HCT116 (cell line): ENCODE results near the gene GAB2. TPM values are rescaled to one million over a fixed set of nuclear protein-coding genes. Genes with fewer than 3 reads are reported as not detected.

Experiments
- ATAC-seq: fragments of 200-7000 bp; cut with Tn5 transposase; 2 replicates; pipeline ENCODE4 v1.9.1; 2020; ENCODE audit warnings: mild to moderate bottlenecking, moderate library complexity
- BruUV-seq: library from RNA; stranded (reverse); fragments of 400-500 nt; replicated peaks from 2 replicates; lab custom pipeline; 2021; lab: Mats Ljungman, UMichigan
- CTCF ChIA-PET: fragments of 300-600 bp; sonication (Branson Sonifier 250); formaldehyde crosslinking; loops from one replicate; lab custom pipeline; 2021; ENCODE audit warnings: antibody characterized with exemption; lab: Charles Lee
- POLR2A ChIA-PET: fragments of 300-600, 350-600 bp; sonication (Branson Sonifier 250); formaldehyde crosslinking; loops from one replicate; lab custom pipeline; 2021; ENCODE audit warnings: antibody characterized with exemption; lab: Charles Lee
- RAD21 ChIA-PET, 2 experiments: fragments of 300-600 bp; sonication (Branson Sonifier 250); formaldehyde crosslinking; loops; one replicate each; lab custom pipeline; 2023; ENCODE audit warnings: low total read pairs in 2 of 2; ENCODE audit not compliant: uncharacterized antibody in 2 of 2, unreplicated experiment in 2 of 2, low non-redundant PET in 1 of 2; lab: Charles Lee
- DNase-seq: peaks from one replicate; pipeline ENCODE4 v3.0.0-alpha.2; 2010; ENCODE audit warnings: low read depth, low spot score
- H2AFZ ChIP-seq: fragments of 200-600 bp; shearing (Covaris generic), sonication (generic); 2 replicates; pipeline ENCODE4 v1.6.1; 2017; ENCODE audit warnings: low read depth, mixed run types, mixed read lengths, antibody characterized with exemption, low read length; ENCODE audit not compliant: poor library complexity, severe bottlenecking
- H3K27ac ChIP-seq: 2 replicates; pipeline ENCODE4 v1.5.1; 2012; ENCODE audit warnings: low read depth, low read length
- H3K27me3 ChIP-seq: fragments of 200-600 bp; sonication (generic); 2 replicates; pipeline ENCODE4 v1.6.1; 2016; ENCODE audit warnings: mixed run types, low read length, mixed read lengths; ENCODE audit not compliant: insufficient read depth
- H3K36me3 ChIP-seq, 2 experiments: fragments of 200-500 bp in 1 of 2; fragments of 200-600 bp in 1 of 2; sonication (Bioruptor generic) in 1 of 2; sonication (generic) in 1 of 2; 2 replicates each; pipeline versions ENCODE4 v1.5.1 to v1.6.1; 2014 to 2016; ENCODE audit warnings: low read length in 2 of 2, inconsistent platforms in 1 of 2, mixed read lengths in 1 of 2, mixed run types in 1 of 2; ENCODE audit not compliant: insufficient read depth in 2 of 2, control insufficient read depth in 1 of 2
- H3K4me1 ChIP-seq, 2 experiments: fragments of 200-600 bp in 1 of 2; sonication (generic) in 1 of 2; 2 replicates each; pipeline versions ENCODE4 v1.5.1 to v1.6.1; 2012 to 2017; ENCODE audit warnings: low read length in 2 of 2, inconsistent platforms in 1 of 2, mild to moderate bottlenecking in 1 of 2, mixed read lengths in 1 of 2, mixed run types in 1 of 2, moderate library complexity in 1 of 2; ENCODE audit not compliant: insufficient read depth in 2 of 2, control insufficient read depth in 1 of 2
- H3K4me2 ChIP-seq: fragments of 200-600 bp; sonication (generic); 2 replicates; pipeline ENCODE4 v1.6.1; 2017; ENCODE audit warnings: mixed run types, low read length, mixed read lengths
- H3K4me3 ChIP-seq, 2 experiments: fragments of 200-600 bp in 1 of 2; sonication (generic) in 1 of 2; replicated peaks in 1 of 2; 2 replicates each; pipeline ENCODE4 v1.5.1; 2011 to 2016; ENCODE audit warnings: low read length in 2 of 2, control low read depth in 1 of 2, low read depth in 1 of 2, mild to moderate bottlenecking in 1 of 2, mixed read lengths in 1 of 2, mixed run types in 1 of 2
- H3K79me2 ChIP-seq: fragments of 200-600 bp; sonication (generic); 2 replicates; pipeline ENCODE4 v1.6.1; 2017; ENCODE audit warnings: mild to moderate bottlenecking, mixed run types, low read length, moderate library complexity, mixed read lengths; ENCODE audit not compliant: insufficient read depth
- H3K9ac ChIP-seq: fragments of 200-600 bp; sonication (generic); 2 replicates; pipeline ENCODE4 v1.6.1; 2016; ENCODE audit warnings: low read length, mixed read lengths
- H3K9me2 ChIP-seq: fragments of 200-600 bp; sonication (generic), shearing (Covaris generic); 2 replicates; pipeline ENCODE4 v1.6.1; 2017; ENCODE audit warnings: mixed run types, mild to moderate bottlenecking, moderate library complexity; ENCODE audit not compliant: insufficient read depth
- H3K9me3 ChIP-seq, 2 experiments: fragments of 200-500 bp in 1 of 2; fragments of 200-600 bp in 1 of 2; sonication (Bioruptor generic) in 1 of 2; sonication (generic) in 1 of 2; 2 replicates each; pipeline ENCODE4 v1.6.1; 2014 to 2017; ENCODE audit warnings: low read length in 2 of 2, mixed read lengths in 2 of 2, inconsistent platforms in 1 of 2, low read depth in 1 of 2, mild to moderate bottlenecking in 1 of 2, mixed run types in 1 of 2, moderate library complexity in 1 of 2; ENCODE audit not compliant: control insufficient read depth in 1 of 2, insufficient read depth in 1 of 2
- H4K20me1 ChIP-seq: fragments of 200-600 bp; sonication (generic), shearing (Covaris generic); 2 replicates; pipeline ENCODE4 v1.6.1; 2017; ENCODE audit warnings: mixed run types, mild to moderate bottlenecking, moderate library complexity; ENCODE audit not compliant: insufficient read depth
- ATF3 ChIP-seq: IDR thresholded peaks from 2 replicates; pipeline ENCODE4 v1.6.1; 2012
- EGR1 ChIP-seq: IDR thresholded peaks from 2 replicates; pipeline ENCODE4 v1.6.1; 2012; ENCODE audit warnings: low read depth
- ELF1 ChIP-seq: IDR thresholded peaks from 2 replicates; pipeline ENCODE4 v1.6.1; 2012; ENCODE audit warnings: low read depth, borderline replicate concordance
- EZH2 ChIP-seq: fragments of 200-600 bp; sonication (generic); IDR thresholded peaks from 2 replicates; pipeline ENCODE4 v1.6.1; 2017; ENCODE audit warnings: antibody characterized with exemption, mixed run types
- FOSL1 ChIP-seq: IDR thresholded peaks from 2 replicates; pipeline ENCODE4 v1.6.1; 2012; ENCODE audit warnings: low read depth
- POLR2AphosphoS5 ChIP-seq: IDR thresholded peaks from 2 replicates; pipeline ENCODE4 v1.6.1; 2011; ENCODE audit warnings: mild to moderate bottlenecking, low read depth, low read length, moderate library complexity
- RAD21 ChIP-seq: IDR thresholded peaks from 2 replicates; pipeline ENCODE4 v1.6.1; 2012; ENCODE audit warnings: low read depth, mild to moderate bottlenecking
- SIN3A ChIP-seq: IDR thresholded peaks from 2 replicates; pipeline ENCODE4 v1.6.1; 2012; ENCODE audit warnings: low read depth
- SP1 ChIP-seq: IDR thresholded peaks from 2 replicates; pipeline ENCODE4 v1.6.1; 2012; ENCODE audit warnings: low read depth
- SRF ChIP-seq: IDR thresholded peaks from 2 replicates; pipeline ENCODE4 v1.6.1; 2012; ENCODE audit warnings: low read depth
- TCF7L2 ChIP-seq: IDR thresholded peaks from 2 replicates; pipeline ENCODE4 v1.7.0; 2011; ENCODE audit warnings: borderline replicate concordance, inconsistent platforms; ENCODE audit not compliant: insufficient read depth, insufficient read length; ENCODE audit errors: extremely low read depth
- ZBTB33 ChIP-seq: IDR thresholded peaks from 2 replicates; pipeline ENCODE4 v1.6.1; 2011; ENCODE audit warnings: mild to moderate bottlenecking, low read length, moderate library complexity; ENCODE audit not compliant: insufficient replicate concordance; ENCODE audit errors: extremely low read depth
- ZFX ChIP-seq: fragments of 450-650 bp; IDR thresholded peaks from 2 replicates; pipeline ENCODE4 v1.6.1; 2017
- ZNF274 ChIP-seq: fragments of 200-500 bp; sonication (Bioruptor generic); IDR thresholded peaks from 2 replicates; pipeline ENCODE4 v1.6.1; 2014; ENCODE audit warnings: mild to moderate bottlenecking, low read depth, low read length, inconsistent platforms
- intact Hi-C: fragments of 100-400 bp; cut with micrococcal nuclease; formaldehyde crosslinking; loops from 2 replicates; pipeline ENCODE4 v1.10.0; 2022
- total RNA-seq: library from RNA; stranded (reverse); gene quantifications from one replicate; pipeline ENCODE4 v1.2.1, GENCODE V29; 2021; ENCODE audit not compliant: unreplicated experiment
- TF ChIP-seq, protein P1 (sequence below): IDR thresholded peaks from 2 replicates; pipeline ENCODE4 v1.6.1; 2012

Gene GAB2
- total RNA-seq, 1 experiment from 2014 or later, result 1.9 TPM

- no peaks in the 10 kb centered on the region for H3K9me2 ChIP-seq
- ChIA-PET POLR2A (no interaction called here), CTCF (no interaction called here), RAD21 (no interaction called here)
- no peaks in the 10 kb centered on the region for H3K9me3 ChIP-seq
- H3K36me3 ChIP-seq, result no peaks in the 10 kb centered on the region
- ATAC-seq (no peak), DNase-seq (no peak)
- intact Hi-C loops, result no loop called here
- no peaks in the 10 kb centered on the region for H3K79me2 ChIP-seq
- no peaks in the 10 kb centered on the region for H3K27me3 ChIP-seq
- TF ChIP-seq SRF (no peak), SP1 (no peak), POLR2AphosphoS5 (no peak), ZBTB33 (no peak), ZFX (no peak), RAD21 (no peak), ELF1 (no peak), FOSL1 (no peak), EZH2 (no peak)
- TF ChIP-seq, protein P1, sequence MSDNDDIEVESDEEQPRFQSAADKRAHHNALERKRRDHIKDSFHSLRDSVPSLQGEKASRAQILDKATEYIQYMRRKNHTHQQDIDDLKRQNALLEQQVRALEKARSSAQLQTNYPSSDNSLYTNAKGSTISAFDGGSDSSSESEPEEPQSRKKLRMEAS, result no peak
- no peak overlapping the region for H2AFZ ChIP-seq
- H3K4me3 ChIP-seq, result no peak overlapping the region
- H4K20me1 ChIP-seq, result no peaks in the 10 kb centered on the region
- H3K4me1 ChIP-seq, result no peaks in the 10 kb centered on the region
- H3K27ac ChIP-seq, result no peak overlapping the region
- H3K4me2 ChIP-seq, result no peak overlapping the region
- BruUV-seq, result no TSS peak
- no peak overlapping the region for H3K9ac ChIP-seq
Measured at GRCh38 chr11:78398715-78399114, 18.9 kb downstream of the GAB2 start.

DNA sequence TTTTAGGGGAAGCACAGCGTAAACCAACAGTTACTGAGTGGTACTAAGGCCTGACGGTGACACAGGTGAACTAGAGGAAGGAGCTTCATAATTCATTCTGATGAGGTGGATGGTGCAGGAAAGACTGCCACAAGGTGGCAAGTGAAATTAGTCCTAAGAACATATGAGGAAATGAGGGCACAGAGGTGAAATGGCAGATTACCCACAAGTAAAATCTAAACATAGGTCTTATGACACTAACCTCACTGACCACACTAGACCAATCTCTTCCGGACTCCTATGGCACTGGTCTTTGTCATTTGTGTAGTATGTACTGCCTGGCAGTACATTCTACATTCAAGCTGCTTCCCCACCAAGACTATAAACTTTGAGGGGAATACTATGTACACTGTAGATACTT, 20.2 kb downstream of the GAB2 start:
- no peaks in the 10 kb centered on the region for H3K4me1 ChIP-seq
- no peak overlapping the region for H2AFZ ChIP-seq
- H3K4me2 ChIP-seq, result no peak overlapping the region
- no peak overlapping the region for H3K27ac ChIP-seq
- CTCF ChIA-PET, result no interaction called here
- H3K4me3 ChIP-seq, result no peak overlapping the region
- RAD21 ChIA-PET, result no interaction called here
- no peak for ATAC-seq
- H3K27me3 ChIP-seq, result no peaks in the 10 kb centered on the region
- no peaks in the 10 kb centered on the region for H3K9me3 ChIP-seq
- TF ChIP-seq ZNF274 (no peak), TCF7L2 (no peak), POLR2AphosphoS5 (no peak), FOSL1 (no peak), ATF3 (no peak), EGR1 (no peak), SP1 (no peak), ELF1 (no peak), SIN3A (no peak), RAD21 (no peak)
- POLR2A ChIA-PET, result no interaction called here
- no peaks in the 10 kb centered on the region for H4K20me1 ChIP-seq
- no peak for DNase-seq
- H3K9ac ChIP-seq, result no peak overlapping the region
- no peaks in the 10 kb centered on the region for H3K9me2 ChIP-seq
- H3K79me2 ChIP-seq, result no peaks in the 10 kb centered on the region
- no peaks in the 10 kb centered on the region for H3K36me3 ChIP-seq
- no TSS peak for BruUV-seq
- intact Hi-C loops, result no loop called here
